Psoas muscle (tissue), 8 donors: ENCODE measurements around the gene NOTO. TPM values are rescaled to one million over a fixed set of nuclear protein-coding genes. Genes with fewer than 3 reads are reported as not detected.

ENCODE experiments used
- ATAC-seq, 4 donors: fragments of 200-7000 bp; cut with Tn5 transposase; one replicate each; pipeline ENCODE4 v1.9.1; 2020; ENCODE audit warnings: moderate library complexity in 3 of 4, mild to moderate bottlenecking in 2 of 4
- DNase-seq, 2 donors: peaks; one replicate each; pipeline ENCODE4 v3.0.0-alpha.2; 2020
- H3K27ac ChIP-seq: fragments of 200-600 bp; one replicate; pipeline ENCODE4 v1.8.0; 2022
- H3K27me3 ChIP-seq, 3 donors: fragments of 200-600 bp in 1 of 3; one replicate each; pipeline versions ENCODE4 v1.6.1 to v1.8.0; 2013 to 2022; ENCODE audit warnings: low read length in 2 of 3, mild to moderate bottlenecking in 2 of 3, moderate library complexity in 1 of 3; ENCODE audit not compliant: insufficient read depth in 3 of 3
- H3K36me3 ChIP-seq, 2 donors: fragments of 200-600 bp in 1 of 2; one replicate each; pipeline versions ENCODE4 v1.6.1 to v1.8.0; 2013 to 2022; ENCODE audit warnings: low read depth in 1 of 2, mild to moderate bottlenecking in 1 of 2, moderate library complexity in 1 of 2; ENCODE audit not compliant: insufficient read depth in 1 of 2
- H3K4me1 ChIP-seq: fragments of 200-600 bp; one replicate; pipeline ENCODE4 v1.8.0; 2022
- H3K4me3 ChIP-seq: fragments of 200-600 bp; one replicate; pipeline ENCODE4 v1.8.0; 2022; ENCODE audit warnings: mild to moderate bottlenecking
- H3K9me3 ChIP-seq: fragments of 200-600 bp; one replicate; pipeline ENCODE4 v1.8.0; 2022
- CTCF ChIP-seq: fragments of 200-600 bp; IDR thresholded peaks from one replicate; pipeline ENCODE4 v1.8.0; 2022; ENCODE audit warnings: antibody characterized with exemption
- WGBS, 3 donors: extraction: QIAGEN DNeasy Blood & Tissue Kit; methylation state at CpG; one replicate each; pipeline versions ENCODE4 v1.1.6 to v1.1.7; 2013; 5-methylcytosine and 5-hydroxymethylcytosine counted together
- intact Hi-C, 2 donors: fragments of 100-400 bp; cut with DNase I; formaldehyde crosslinking; loops; one replicate each; pipeline versions ENCODE4 v1.11.0 to v1.14.2; 2022
- polyA plus RNA-seq, 3 donors: library from polyadenylated mRNA; stranded (reverse); fragments of 200-250 nt; gene quantifications; one replicate each; pipeline ENCODE4 v1.2.3, GENCODE V29; 2013
- total RNA-seq, 4 donors: library from RNA; stranded (reverse); fragmentation: NEBNext Ultra II Directional in 2 of 4; extraction: Animal tissue kit (Norgen Biotek cat#: 25700) in 2 of 4; gene quantifications; one replicate each; pipeline versions ENCODE4 v1.2.1 to v1.2.4, GENCODE V29; 2021 to 2023
- donor health status: healthy with polysubstance abuse.
- donor health status: DM: no; HTN: no; CAD: no; lungs with moderate emphysema.
- donor health status: Bipolar disorder and iron deficiency.
- donor health status: healthy.
- donor health status: DM: yes; HTN: yes; CAD: no.
- donor health status: DM: no; HTN: no; CAD: no.
- donor health status: DM: no; HTN: no; CAD: no.
- donor health status: DM: yes; HTN: yes; CAD: no.

Gene NOTO
- total and polyA plus RNA-seq, 7 donors: not detected

- H3K9me3 ChIP-seq: no peaks in the 10 kb centered on the region
- H3K4me3 ChIP-seq: no peak overlapping the region
- DNase-seq: no peak
- peaks cover 26 to 79% of the 10 kb centered on the region in 2 donors for H3K36me3 ChIP-seq
- no peaks in the 10 kb centered on the region for H3K4me1 ChIP-seq
- TF ChIP-seq CTCF: no peak
- H3K27me3 ChIP-seq: no peaks in the 10 kb centered on the region
- intact Hi-C loops: no loop called here
- ATAC-seq: no peak
- 86 to 92% (median 90%) methylated on average over 17 of the region's 17 CpGs for WGBS, 3 donors
- H3K27ac ChIP-seq: no peak overlapping the region
Measured at GRCh38 chr2:73252238-73253027, 50.1 kb downstream of the NOTO start.

- H3K4me1 ChIP-seq: no peaks in the 10 kb centered on the region
- ATAC-seq (no peak), DNase-seq (no peak)
- H3K9me3 ChIP-seq: no peaks in the 10 kb centered on the region
- 60 to 62% (median 61%) methylated on average over 2 of the region's 2 CpGs for WGBS, 3 donors
- peaks cover 24 to 69% of the 10 kb centered on the region in 2 donors for H3K36me3 ChIP-seq
- H3K27ac ChIP-seq: no peak overlapping the region
- H3K4me3 ChIP-seq: no peak overlapping the region
- intact Hi-C loops: no loop called here
- H3K27me3 ChIP-seq: no peaks in the 10 kb centered on the region
- TF ChIP-seq CTCF: no peak
Measured at GRCh38 chr2:73253400-73253799, 51.0 kb downstream of the NOTO start.

GRCh38 chr2:73253901-73254300 is 51.5 kb downstream of the NOTO start:
- Histone ChIP-seq H3K27ac (no peak overlapping the region), H3K4me1 (no peaks in the 10 kb centered on the region), H3K27me3 (no peaks in the 10 kb centered on the region), H3K4me3 (no peak overlapping the region), H3K9me3 (no peaks in the 10 kb centered on the region), H3K36me3 (peaks cover 19 to 64% of the 10 kb centered on the region in 2 donors)
- intact Hi-C loops: no loop called here
- 87 to 95% (median 93%) methylated on average over 3 of the region's 3 CpGs for WGBS, 3 donors
- DNase-seq (no peak), ATAC-seq (no peak)
- no peak for TF ChIP-seq CTCF

GRCh38 chr2:73254343-73255006 is 52.1 kb downstream of the NOTO start:
- 86 to 93% (median 93%) methylated on average over 7 of the region's 7 CpGs for WGBS, 3 donors
- TF ChIP-seq CTCF: no peak
- no peaks in the 10 kb centered on the region for H3K27me3 ChIP-seq
- H3K9me3 ChIP-seq: no peaks in the 10 kb centered on the region
- H3K4me1 ChIP-seq: no peaks in the 10 kb centered on the region
- H3K4me3 ChIP-seq: no peak overlapping the region
- DNase-seq (no peak), ATAC-seq (no peak)
- H3K27ac ChIP-seq: no peak overlapping the region
- intact Hi-C loops: loop anchor here in 1 of 2 donors (5.0 kb wide), 1 partner anchor 92 kb away; no protein-coding TSS in a partner anchor
- H3K36me3 ChIP-seq: peaks cover 13 to 58% of the 10 kb centered on the region in 2 donors
